GM21367 (cell line): ENCODE results near the gene WDR7.
A peak's percentile ranks its signal among the peaks of the same experiment; 100 is the strongest.

Experiments used
- ATAC-seq: cut with Tn5 transposase; IDR thresholded peaks from one replicate; pipeline ENCODE4 v1.9.1; 2021; ENCODE audit not compliant: unreplicated experiment

Gene WDR7

DNA sequence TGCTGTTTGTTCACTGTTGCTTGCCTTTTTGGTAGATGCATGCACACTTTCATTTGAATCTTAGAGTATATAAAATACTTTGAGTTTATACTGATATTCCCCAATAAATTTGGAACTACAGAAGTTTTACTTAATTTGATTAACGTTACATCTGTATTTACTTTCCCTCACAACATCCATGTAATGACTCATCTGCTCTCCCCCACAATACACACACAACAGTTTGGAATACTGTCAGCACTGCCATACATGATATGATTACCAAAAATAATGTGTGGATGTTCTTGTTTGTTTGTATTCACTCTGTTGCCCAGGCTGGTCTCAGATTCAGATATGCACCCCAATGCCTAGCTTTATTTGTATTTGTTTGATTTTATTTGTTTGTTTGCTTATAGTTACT, 144.2 kb downstream of the WDR7 start:
- no peak for ATAC-seq

DNA sequence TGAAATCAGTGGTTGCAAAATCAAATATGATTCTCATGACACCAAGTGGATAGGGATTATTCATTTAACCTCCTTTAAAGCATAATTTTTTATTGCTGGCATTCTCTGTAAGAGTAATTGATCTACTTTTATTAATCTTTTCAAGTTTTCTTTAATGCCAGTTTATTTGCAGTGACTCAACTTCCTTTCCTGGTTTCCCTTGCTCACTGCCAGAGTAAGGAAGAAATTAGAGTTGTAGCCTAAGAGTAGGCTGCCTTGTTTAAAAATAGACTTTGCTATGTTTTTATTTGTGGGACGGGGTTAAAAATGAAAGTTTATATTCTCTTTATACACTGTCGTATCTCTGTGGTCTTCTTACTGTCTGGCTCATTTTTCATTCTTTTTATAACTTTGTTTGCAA, 148.6 kb downstream of the WDR7 start:
- ATAC-seq = no peak

DNA sequence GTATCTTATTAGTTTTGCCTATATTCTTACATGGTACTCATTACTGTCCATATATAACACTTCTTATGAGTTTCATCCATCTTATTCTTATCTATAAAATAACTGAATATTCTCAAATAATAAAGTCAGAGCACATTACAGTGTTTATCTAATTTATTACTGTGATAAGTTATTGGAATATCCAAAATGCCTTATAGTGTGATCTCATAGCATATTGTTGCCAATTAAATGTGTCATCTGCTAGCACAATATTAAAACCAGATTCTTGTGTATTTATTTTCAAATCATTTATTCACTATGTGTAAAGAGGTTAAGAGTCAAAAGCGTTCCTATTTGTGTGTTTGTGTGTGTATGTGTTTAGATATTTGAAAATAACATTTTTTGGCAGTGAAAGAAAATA, 151.9 kb downstream of the WDR7 start:
- ATAC-seq = no peak

DNA sequence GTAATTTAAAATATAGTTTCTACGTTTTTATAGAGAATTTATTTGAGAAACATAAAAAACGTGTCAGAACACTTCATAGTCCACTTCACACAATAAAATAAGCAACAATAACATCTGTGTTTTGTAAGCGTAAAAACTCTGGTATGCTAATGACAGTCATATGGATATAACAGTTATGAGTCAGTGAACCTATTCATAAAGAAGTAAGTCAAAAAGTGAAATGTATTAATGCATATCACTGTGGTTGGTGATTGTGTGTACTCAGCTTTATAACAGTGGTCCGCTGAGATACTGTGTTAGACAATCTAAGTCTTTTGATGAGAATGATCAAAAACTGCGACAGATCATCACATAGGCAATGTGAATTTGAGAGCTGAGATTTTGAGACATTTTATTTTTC, 153.2 kb downstream of the WDR7 start:
- no peak for ATAC-seq

DNA sequence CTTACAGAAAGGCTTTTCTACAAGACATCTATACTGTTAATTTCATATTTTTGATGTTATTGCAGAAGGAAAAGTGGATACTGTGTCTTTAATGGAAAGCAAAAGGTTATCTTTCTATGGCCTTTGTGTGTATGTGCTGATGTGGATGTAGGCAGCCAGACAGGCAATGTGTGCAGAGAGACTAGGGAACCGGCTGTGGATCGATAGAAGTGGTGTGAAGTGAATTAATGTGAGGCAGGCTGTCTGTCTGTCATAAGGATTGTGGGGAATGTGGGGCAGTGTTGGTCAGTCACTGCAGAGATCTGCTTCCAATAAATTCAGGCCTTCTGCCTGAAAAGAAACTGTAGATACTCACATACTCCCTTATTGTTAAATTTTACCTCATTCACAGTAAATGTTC, 156.7 kb downstream of the WDR7 start:
- ATAC-seq = no peak

DNA sequence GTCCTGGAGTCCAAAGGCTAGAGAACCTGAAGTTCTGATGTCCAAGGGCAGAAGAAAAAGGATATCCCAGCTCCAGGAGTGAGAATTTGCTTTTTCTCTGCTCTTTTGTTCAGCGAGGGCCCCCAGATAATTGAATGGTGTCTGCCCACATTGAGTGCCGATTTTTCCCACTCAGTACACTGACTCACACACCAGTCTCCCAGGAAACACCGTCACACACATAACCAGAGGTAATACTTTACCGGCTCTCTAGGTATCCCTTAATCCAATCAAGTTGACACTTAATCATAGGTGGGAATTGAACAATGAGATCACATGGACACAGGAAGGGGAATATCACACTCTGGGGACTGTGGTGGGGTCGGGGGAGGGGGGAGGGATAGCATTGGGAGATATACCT, 161.5 kb downstream of the WDR7 start:
- no peak for ATAC-seq

DNA sequence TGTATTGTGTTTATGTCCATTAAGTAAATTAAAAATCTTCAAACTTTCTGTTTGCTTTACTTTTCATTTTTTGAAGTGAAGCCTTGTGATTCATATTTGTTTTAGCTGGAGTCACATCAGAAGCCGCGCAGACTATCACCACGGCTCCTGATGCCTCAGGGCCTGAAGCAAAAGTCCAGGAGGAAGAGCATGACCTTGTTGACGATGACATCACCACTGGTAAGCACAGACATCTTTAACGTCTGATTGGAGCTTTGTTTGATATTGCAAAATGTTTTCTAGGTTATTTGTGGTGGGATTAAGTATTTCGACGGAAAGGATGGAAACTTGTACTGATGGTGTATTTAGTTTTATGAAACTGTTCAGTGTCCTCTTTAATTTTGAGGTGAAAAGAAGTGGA, 164.8 kb downstream of the WDR7 start:
- ATAC-seq = no peak

DNA sequence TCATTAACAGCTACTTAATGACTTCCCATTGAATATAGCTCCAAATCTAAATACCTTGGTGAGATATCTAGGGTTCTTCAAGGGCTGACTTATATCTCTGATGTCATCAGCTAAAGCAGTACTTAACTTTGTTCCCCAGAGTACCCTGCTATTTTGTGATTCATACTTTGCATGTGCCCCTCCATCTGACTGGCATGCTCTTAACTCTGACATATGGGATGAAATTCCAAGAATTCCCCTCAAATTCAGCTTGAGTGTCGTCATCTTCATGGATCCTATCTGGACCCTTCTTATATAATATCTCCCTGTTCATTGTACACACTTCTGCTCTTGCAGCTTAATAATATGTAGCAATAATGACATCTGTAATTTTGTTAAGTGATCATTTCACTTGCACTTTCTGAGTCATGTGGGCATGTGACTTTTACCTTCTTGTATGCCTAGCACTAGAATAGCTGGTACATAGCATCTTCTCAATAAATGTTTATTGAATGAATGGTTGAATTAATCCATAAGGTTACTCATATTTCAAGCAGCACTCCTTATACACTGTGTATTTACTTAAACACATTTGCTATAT, 172.9 kb downstream of the WDR7 start:
- no peak for ATAC-seq

DNA sequence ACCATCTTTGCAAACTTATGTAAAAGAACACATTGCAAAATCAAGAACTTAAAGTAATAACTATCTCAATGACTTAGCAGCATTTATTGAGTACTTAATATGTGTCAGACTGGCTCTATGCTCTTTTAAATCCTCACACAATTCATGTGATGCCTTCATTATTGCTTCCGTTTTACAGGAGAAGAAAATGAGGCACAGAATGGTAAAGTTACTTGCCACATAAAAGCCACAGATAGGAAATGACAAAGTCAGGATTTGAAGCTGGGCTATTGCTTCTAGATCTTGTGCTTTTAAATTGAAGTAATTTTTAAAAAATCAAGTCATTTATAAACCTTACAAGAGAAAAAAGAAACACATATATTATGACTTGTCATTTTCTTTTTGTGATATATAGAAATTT, 174.2 kb downstream of the WDR7 start:
- no peak for ATAC-seq

DNA sequence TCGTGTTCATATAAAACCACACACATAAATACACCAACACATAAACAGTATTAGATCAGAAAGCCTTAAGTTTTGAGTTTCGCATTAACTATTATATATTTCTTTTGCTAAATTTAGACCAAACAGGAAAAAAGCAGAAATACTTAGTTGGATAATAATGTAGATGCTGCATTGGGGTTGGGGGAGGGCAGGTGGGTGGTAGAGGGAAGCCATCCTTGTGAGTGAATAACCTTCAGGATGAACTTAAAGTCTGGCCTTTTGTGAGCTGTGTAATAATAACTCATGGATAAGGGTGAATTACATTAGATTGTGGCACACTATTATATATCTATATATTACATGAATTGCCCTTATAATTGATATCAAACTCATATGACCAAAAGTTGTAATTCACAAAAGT, 174.7 kb downstream of the WDR7 start:
- ATAC-seq = no peak

DNA sequence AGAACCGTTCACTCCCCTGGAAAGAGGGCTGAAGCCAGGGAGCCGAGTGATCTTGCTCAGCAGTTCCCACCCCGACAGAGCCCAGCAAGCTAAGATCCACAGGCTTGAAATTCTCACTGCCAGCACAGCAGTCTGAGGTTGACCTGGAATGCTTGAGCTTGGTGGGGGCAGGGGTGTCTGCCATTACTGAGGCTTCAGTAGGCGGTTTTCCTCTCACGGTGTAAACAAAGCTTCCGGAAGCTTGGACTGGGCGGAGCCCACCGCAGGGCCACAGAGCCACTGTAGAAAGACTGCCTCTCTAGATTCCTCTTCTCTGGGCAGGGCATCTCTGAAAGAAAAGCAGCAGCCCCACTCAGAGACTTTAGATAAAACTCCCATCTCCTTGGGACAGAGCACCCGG, 180.8 kb downstream of the WDR7 start:
- no peak for ATAC-seq

DNA sequence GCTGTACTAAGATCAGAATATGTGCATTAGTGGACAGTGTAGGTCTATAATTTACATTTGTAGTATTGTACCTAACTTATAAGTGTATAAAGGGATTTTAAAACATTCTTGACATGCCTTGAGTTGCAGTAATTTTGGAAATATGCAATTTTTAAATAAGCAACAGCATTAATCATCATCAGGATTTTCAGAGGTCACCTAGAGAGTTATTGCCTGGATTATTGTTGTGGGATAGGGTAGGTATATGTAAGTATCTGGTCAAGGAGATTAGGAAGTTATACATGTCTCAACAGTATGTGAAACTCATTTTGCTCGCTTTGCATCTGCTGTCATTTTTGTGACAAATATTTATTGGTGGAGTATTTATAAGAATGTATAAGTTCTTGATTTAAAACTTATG, 184.2 kb downstream of the WDR7 start:
- no peak for ATAC-seq

DNA sequence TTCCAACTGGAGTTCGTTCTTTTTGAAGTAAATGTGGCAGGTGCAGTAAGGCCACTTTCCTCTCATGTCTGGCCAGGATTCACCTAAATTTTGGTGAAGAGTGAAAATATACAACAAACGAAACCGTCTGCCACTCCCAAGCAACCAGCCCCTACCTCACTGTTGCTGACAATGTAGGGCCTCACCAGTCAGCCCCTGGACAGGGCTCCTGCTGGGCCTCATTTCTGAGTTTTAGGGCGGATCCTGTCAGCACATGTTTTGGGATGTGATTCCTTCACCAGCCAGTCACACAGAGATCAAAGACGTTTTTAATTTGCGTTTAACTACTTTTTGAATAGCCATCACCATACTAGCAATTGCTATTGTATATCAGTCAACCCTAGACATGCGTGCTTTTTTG, 185.0 kb downstream of the WDR7 start:
- no peak for ATAC-seq

DNA sequence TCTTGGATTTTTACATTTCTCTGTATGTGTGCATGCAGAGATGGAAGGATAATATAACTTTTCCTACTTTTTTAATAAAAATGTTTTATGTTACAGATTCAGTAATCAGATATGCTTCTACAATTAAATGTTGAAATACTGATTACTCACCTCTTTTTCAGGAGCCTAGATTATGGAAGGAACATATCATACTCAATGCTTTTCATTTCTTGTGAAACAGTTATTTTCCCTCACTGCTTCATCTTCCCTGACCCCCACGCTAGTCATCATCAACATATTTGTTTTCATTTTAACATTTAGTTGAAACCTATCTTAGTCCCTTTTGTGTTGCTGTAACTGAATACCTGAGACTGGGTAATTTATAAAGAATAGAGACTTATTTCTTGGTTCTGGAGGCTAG, 190.7 kb downstream of the WDR7 start:
- no peak for ATAC-seq

DNA sequence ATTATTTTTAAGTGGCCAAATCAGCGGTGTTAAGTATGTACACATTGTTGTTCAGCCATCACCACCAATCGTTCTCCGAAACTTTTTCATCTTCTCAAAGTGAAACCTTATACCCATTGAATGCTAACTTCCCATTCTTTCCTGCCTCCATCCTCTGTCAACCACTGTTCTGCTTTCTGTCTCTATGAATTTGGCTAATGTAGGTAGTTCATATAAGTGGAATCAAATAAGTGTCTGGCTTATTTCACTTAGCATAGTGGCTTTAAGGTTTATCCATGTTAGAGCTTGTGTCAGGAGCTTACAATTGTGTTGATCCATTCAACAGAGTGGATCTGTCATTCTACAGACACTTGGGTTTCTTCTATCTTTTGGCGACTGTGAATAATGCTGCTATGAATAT, 192.1 kb downstream of the WDR7 start:
- no peak for ATAC-seq

DNA sequence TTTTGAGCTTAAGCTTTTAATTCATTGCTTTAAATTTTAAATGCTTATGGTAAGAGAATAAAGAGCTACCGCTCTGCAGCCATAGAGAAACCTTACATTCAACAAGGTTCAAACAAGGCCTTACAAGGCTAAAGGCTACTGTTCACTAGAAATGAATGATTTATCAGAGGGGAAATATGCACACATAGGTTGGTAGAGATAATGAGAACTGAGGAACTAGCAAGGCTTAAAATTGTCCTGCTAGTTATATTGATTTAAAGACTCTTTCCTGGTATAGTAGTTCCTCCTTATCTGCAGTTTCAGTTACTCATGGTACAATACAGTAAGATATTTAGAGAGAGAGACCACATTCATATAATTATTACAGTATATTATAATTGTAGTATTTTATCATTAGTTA, 193.4 kb downstream of the WDR7 start:
- ATAC-seq = no peak

DNA sequence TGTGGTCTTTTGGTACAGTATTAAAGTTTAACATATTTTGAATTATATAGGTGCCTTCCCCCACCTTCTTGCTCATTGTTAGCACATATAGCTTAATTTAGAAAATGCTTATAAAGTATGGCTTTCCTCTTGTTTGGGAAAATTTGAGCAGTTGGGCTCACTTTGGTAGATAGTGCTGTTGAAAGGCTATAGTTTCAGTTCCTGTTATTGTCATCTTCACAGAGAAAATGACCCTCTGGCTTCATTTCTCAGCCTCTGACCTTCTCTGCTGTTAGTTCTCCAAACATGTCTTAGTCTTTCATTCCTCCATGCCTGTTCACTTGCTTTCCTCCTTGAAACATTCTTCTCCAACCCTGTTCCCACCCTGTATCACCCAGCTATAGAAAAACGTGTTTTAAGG, 200.6 kb downstream of the WDR7 start:
- ATAC-seq = peak; percentile 71

DNA sequence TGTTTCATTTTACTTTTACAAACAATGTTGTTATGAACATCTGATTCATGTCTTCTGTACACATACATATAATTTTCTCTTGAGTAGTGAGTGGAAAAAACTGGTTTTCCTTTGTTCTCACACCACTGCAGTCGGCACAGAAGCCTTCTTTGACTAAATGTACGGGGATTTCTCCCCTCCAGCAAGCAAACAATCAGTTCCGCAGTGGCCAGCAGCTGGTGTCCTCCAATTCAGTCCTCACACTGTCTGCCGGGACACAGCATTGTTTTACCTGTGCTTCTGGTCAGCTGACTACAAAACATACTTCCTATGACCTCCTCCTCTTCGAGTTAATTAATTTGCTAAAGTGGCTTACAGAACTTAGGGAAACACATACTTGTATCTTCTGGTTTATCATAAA, 202.8 kb downstream of the WDR7 start:
- no peak for ATAC-seq

DNA sequence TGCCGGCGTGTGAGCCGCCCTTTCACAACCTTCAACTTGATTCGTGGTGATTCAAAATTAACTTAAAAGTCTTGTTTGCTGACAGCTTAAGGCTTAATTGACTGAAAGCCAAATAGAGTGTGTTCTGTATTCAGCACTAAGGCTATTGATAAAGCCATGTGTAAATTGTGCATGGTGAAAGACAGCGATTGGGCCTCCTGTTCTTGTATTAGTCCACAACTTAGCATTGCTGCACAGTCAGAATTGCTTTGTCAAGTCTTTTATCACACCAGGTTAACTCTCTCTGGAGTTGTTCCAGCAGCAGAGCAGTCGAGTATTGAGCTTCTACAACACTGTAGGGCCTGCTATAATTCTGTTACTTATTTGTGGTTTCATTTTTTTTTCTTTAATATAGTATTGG, 210.1 kb downstream of the WDR7 start:
- ATAC-seq = no peak

DNA sequence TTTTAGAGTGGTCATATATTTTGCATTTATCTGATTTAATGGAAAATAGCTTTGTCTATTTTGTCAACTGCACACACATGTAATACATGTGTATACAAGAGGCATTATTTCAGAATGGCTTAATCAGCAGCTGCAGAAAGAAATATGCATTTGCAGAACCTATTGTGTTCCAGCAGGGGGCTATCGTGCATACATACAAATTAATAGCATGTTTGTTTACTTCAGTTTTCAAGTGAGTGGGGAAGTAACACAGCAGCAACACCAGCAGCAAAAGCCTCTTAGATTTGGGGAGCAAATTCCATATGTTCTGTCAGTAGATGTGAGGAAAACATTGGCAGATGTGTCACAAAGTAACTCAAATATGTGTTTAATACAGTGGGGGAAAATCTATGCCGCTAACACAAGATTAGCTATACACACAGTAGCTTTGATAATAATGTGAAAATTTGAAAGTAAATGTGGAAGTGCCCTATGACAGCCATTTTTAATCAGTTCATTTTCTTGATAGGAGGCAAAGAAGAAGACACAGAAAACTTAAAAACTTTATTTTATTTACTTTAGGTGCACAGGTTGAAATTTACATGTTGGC, 218.1 kb downstream of the WDR7 start:
- no peak for ATAC-seq

DNA sequence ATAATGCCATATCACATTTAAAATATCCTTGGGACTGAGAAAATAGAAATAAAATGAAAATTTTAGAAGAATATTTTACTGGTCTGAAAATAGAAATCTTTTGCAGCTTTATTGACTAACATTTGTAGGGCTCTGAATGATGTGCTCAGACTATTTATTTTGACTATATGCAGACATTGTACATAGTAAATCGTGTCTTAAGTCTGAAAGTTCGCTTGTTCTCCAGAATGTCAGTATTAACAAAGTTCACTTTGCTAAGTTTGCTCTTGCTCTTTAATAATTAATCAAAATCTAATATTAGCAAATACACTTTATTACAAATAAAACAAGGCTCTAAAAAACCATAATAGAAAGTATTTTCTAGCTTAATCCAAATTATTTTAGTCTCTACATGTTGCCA, 219.8 kb downstream of the WDR7 start:
- ATAC-seq = no peak

DNA sequence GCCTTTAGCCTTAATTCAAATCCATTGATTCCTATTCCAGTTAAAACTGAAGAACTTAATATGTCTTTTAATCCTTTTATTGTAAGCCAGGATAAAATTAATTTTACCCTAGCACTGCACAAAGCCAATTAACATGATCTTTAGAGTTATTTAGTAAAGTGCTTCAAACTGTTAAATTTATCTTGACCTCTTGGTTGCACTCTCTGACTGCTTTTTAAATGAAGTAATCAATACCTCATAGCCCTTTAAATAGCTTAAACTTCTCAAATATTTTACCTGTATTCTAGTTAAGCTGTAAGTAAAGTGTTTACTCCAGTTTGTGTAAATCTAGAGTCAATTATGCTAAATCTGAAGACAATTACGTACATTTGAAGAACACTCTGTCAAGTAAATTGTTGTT, 221.0 kb downstream of the WDR7 start:
- ATAC-seq = no peak

DNA sequence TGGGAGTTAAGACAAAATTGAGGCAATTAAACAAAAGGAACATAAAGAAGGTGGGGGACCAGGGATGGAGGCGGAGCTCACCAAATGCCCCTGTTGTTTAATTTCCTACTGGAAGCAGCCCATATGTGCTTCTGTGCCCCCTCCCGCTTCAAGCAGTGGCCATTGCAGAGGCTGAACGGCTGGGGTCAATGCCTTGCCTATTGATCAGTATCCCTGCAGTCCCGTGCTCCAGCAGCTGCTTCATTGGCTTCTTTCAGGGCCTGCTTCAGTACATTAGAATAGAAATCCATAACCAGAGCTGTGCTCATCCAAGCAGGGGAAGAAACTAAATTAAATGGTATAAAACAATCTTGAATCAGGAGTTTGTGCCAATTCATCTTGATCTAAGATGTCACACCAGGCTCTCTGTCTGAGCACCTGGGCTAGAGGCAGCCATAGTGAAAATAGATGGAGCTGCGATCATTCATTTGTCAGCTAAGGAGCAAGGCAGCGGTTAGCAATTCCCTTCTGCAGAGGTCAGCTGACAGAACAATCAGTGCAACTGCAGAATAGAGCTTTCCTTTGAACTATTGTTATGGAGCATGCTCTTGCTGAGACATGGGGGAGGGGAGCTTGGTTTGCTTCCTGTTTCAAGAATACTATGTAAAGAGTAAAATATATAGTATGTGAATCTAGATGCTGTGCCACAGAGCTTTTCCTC, 222.4 kb downstream of the WDR7 start:
- no peak for ATAC-seq
